ENCODE data around the gene AADACL4. TPM values are rescaled to one million over a fixed set of nuclear protein-coding genes. Genes with fewer than 3 reads are reported as not detected.

AADACL4 gene
- total RNA-seq, 2 donors from 2014 or later, result not detected

- WGBS, 2 experiments (ENCODE audit: insufficient coverage in 1 of 2, insufficient read length in 1 of 2), result 91 to 100% methylated on average over 1 to 5 of the region's 5 CpGs
- no peak for TF ChIP-seq CTCF (conservative IDR thresholded peaks at IDR 0.05)
These were observed 6.1 kb downstream of the AADACL4 start for GRCh38 chr1:12649971-12650421.

DNA sequence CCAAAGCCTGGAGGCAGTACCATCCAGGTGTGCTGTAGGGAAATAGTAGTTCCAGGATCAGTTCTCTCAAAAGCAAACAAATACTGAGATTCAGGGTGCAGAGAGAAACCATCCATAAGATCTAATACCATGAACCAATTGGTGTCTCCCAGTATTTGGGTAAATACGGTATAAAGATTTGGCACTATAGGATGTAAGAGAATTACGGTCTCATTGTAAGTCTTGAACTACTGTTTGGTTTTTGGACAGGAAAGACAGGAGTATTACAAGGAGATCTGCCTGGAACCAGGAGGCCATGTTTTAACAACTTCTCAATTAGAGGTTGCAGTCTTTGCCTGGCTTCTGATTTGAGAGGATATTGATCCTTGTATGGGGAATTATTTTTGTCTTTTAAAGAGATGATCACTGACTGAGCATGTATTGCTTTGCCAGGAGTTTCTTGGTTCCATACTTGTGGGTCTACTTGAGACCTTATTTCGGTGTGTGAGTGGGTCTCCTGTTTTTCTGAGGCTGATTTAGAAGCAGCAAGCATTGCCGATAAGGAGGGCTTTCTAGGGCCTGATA, 10.2 kb downstream of the AADACL4 start:
- H3K4me3 Mint-ChIP-seq, result no peak overlapping the region
- Histone ChIP-seq H3K36me3 (ENCODE audit: control insufficient read depth, insufficient read depth, low read length) (no peaks in the 10 kb centered on the region), H3K9ac (ENCODE audit: extremely low read depth, low read length, poor library complexity, severe bottlenecking) (no peak overlapping the region), H3K4me1 (ENCODE audit: control insufficient read depth, insufficient read depth, low read length) (no peaks in the 10 kb centered on the region), H3K4me3 (ENCODE audit: low read length) (peak overlapping the region; percentile 29), H3K27ac (ENCODE audit: low read depth, low read length) (no peak overlapping the region), H3K9me3 (ENCODE audit: control insufficient read depth, low read length) (peaks cover 54% of the 10 kb centered on the region), H3K27me3 (ENCODE audit: control insufficient read depth, insufficient read depth, low read length, poor library complexity, severe bottlenecking) (no peaks in the 10 kb centered on the region)
- no peaks in the 10 kb centered on the region for H3K36me3 Mint-ChIP-seq (ENCODE audit: low read depth)
- no peak for DNase-seq
- H3K4me1 Mint-ChIP-seq, result peaks cover 8% of the 10 kb centered on the region
- no peak overlapping the region for H3K27ac Mint-ChIP-seq
- H3K9me3 Mint-ChIP-seq, result peaks cover 35% of the 10 kb centered on the region
- H3K27me3 Mint-ChIP-seq (ENCODE audit: insufficient read depth), result peaks cover 46% of the 10 kb centered on the region
- WGBS, 2 experiments (ENCODE audit: insufficient coverage in 1 of 2, insufficient read length in 1 of 2), result 89 to 100% methylated on average over 2 to 4 of the region's 4 CpGs
- no peak for TF ChIP-seq CTCF (conservative IDR thresholded peaks at IDR 0.05)

More at GRCh38 chr1:12649971-12650421, 6.1 kb downstream of the AADACL4 start:
- no peaks in the 10 kb centered on the region for H3K36me3 ChIP-seq (ENCODE audit: control insufficient read depth, insufficient read depth, low read length)
- H3K4me1 ChIP-seq (ENCODE audit: control insufficient read depth, insufficient read depth, low read length), result peaks cover 3% of the 10 kb centered on the region
- DNase-seq, result no peak
- no peak overlapping the region for H3K9ac ChIP-seq (ENCODE audit: extremely low read depth, low read length, poor library complexity, severe bottlenecking)
- H3K4me1 Mint-ChIP-seq, result peaks cover 16% of the 10 kb centered on the region
- H3K4me3 Mint-ChIP-seq, result no peak overlapping the region
- H3K9me3 Mint-ChIP-seq, result peaks cover 21% of the 10 kb centered on the region
- H3K27ac Mint-ChIP-seq, result no peak overlapping the region
- H3K27me3 Mint-ChIP-seq (ENCODE audit: insufficient read depth), result peaks cover 21% of the 10 kb centered on the region
- H3K27ac ChIP-seq (ENCODE audit: low read depth, low read length), result no peak overlapping the region
- peaks cover 27% of the 10 kb centered on the region for H3K9me3 ChIP-seq (ENCODE audit: control insufficient read depth, low read length)
- H3K36me3 Mint-ChIP-seq (ENCODE audit: low read depth), result no peaks in the 10 kb centered on the region
- no peak overlapping the region for H3K4me3 ChIP-seq (ENCODE audit: low read length)
- no peaks in the 10 kb centered on the region for H3K27me3 ChIP-seq (ENCODE audit: control insufficient read depth, insufficient read depth, low read length, poor library complexity, severe bottlenecking)

DNA sequence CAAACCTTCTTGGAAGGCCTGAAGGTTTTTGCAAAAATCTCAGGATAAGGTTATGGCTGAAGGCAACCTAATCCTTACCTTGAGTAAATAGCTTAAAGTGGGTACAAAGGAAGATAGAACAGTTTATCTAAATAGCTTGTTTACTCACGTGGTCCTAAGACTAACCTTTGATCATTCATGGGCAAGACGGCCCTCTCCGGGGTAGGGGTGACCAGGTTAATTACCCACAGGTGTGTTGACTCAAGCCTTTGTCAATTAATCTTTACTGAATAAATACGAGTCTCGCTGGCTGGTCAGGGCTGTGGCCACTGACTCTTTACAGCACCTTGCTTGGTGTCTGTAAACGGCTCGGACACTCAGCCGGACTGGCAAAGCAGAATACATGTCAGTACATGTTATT, 10.8 kb downstream of the AADACL4 start:
- peaks cover 44% of the 10 kb centered on the region for H3K27me3 Mint-ChIP-seq (ENCODE audit: insufficient read depth)
- no peaks in the 10 kb centered on the region for H3K36me3 Mint-ChIP-seq (ENCODE audit: low read depth)
- no peak overlapping the region for H3K9ac ChIP-seq (ENCODE audit: extremely low read depth, low read length, poor library complexity, severe bottlenecking)
- WGBS, 2 experiments (ENCODE audit: insufficient coverage in 1 of 2, insufficient read length in 1 of 2), result 80 to 82% methylated on average over 7 to 8 of the region's 8 CpGs
- no peak overlapping the region for H3K27ac ChIP-seq (ENCODE audit: low read depth, low read length)
- H3K4me3 Mint-ChIP-seq, result no peak overlapping the region
- no peaks in the 10 kb centered on the region for H3K36me3 ChIP-seq (ENCODE audit: control insufficient read depth, insufficient read depth, low read length)
- H3K4me3 ChIP-seq (ENCODE audit: low read length), result no peak overlapping the region
- no peak overlapping the region for H3K27ac Mint-ChIP-seq
- H3K9me3 Mint-ChIP-seq, result peaks cover 35% of the 10 kb centered on the region
- peaks cover 54% of the 10 kb centered on the region for H3K9me3 ChIP-seq (ENCODE audit: control insufficient read depth, low read length)
- H3K4me1 Mint-ChIP-seq, result peaks cover 5% of the 10 kb centered on the region
- no peak for TF ChIP-seq CTCF (conservative IDR thresholded peaks at IDR 0.05)
- H3K4me1 ChIP-seq (ENCODE audit: control insufficient read depth, insufficient read depth, low read length), result no peaks in the 10 kb centered on the region
- H3K27me3 ChIP-seq (ENCODE audit: control insufficient read depth, insufficient read depth, low read length, poor library complexity, severe bottlenecking), result no peaks in the 10 kb centered on the region
- DNase-seq, result no peak
